ENCODE measurements around the gene NASP. TPM values are rescaled to one million over a fixed set of nuclear protein-coding genes. Genes with fewer than 3 reads are reported as not detected.

The NASP gene
- total RNA-seq, 1 experiment from 2014 or later = 437 TPM

DNA sequence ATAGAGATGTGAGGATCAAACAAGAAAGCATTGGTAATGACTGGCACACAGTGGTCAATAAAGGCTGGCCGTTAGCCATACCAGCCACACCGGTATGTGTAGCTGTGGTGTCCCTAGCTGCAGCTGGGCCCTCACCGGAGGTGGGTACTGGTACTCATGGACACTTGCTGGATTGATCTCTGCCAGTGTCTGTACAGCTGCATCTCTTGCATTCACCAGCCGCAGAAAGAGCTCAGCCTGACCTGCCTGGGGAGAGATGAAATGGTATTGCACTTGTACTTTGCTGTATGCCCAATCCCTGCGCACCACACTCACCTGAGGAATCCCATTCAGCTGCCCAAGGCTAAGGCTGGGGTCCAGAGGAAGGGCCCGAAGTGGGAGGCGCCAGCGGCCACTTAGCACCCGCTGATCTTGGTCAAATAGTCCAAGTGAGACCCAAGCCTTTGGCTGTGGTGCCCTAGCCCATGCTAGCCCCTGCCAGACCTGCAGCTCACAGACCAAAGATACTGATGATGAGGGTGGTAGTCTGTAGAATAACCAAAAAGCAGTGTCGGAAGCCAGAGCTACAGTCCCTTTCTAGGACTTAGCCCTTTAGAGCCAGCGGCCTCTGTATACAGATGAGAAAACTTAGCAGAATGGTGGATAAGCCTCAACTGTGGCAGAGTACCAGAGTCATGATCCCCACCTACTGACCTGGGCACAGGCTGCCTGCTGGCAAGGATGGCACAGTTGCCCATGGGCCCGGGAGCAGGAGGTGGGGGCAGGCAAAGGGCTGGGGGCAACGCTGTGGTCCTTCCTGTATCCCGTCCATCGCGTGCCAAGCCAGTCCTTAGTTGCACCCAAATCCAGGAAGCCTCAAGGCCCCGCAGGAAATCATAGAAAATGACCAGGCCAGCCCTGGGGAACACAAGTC lies 37.0 kb downstream of the NASP start:
- Histone ChIP-seq H3K9me3 (replicated peaks) (no peaks in the 10 kb centered on the region), H3K36me3 (peaks cover 45% of the 10 kb centered on the region), H3K27ac (no peak overlapping the region), H3K27me3 (no peaks in the 10 kb centered on the region), H3K4me1 (no peaks in the 10 kb centered on the region), H3K4me3 (no peak overlapping the region)
- peak in 1 of 2 experiments; percentile 24 for DNase-seq

DNA sequence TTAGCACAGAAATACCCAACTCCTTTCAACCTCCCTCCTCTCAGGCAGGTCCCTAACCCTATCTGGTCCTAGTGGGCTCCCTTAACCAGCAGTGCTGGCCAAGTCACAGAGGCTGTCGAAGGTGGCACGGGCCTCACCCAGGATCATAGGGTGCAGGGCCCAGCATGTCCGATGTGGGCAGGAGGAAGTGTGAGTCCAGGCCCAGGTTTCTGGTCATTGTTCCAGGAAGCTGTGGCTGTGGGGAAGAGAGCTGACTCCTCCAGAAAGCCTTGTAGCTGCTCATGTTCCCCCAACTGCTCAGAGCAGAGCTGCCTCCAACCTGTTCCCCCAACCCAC lies 37.6 kb downstream of the NASP start:
- no peaks in the 10 kb centered on the region for H3K4me1 ChIP-seq
- H3K36me3 ChIP-seq = peaks cover 42% of the 10 kb centered on the region
- no peak overlapping the region for H3K4me3 ChIP-seq
- H3K9me3 ChIP-seq (replicated peaks) = no peaks in the 10 kb centered on the region
- H3K27ac ChIP-seq = no peak overlapping the region
- H3K27me3 ChIP-seq = no peaks in the 10 kb centered on the region
- DNase-seq = no peak

DNA sequence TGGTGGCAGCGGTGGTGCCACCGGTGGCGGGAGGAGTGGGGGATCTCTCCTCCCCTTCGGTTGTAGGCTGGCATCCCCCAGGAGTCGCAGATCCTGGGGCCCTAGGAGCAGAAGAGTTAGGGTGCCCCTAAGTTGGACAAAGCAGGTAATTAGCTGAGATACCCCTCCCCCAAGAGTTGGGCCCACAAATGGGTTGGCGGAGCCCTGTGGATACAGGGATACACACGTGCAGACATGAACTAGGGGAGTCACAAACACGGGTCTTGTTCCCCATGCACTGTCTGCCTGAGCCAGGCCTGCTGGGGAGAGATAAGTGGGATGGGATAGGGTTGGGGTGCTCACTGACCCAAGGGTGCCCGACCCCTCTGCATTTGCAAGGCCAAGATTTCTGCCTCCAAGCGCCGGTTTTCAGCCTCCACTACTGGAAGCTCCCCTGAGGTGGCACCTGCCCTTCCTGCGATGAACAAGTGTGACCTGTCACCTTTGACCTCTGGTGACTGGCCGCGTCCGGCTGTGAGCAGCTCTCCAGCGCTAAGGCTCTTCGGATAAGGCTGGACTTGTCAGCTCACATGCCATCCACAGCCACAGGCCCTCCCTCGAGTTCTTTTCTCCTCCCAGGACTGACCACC lies 38.2 kb downstream of the NASP start:
- Histone ChIP-seq H3K27me3 (no peaks in the 10 kb centered on the region), H3K9me3 (replicated peaks) (no peaks in the 10 kb centered on the region), H3K4me3 (no peak overlapping the region), H3K27ac (no peak overlapping the region), H3K36me3 (peaks cover 40% of the 10 kb centered on the region), H3K4me1 (no peaks in the 10 kb centered on the region)
- DNase-seq = no peak

DNA sequence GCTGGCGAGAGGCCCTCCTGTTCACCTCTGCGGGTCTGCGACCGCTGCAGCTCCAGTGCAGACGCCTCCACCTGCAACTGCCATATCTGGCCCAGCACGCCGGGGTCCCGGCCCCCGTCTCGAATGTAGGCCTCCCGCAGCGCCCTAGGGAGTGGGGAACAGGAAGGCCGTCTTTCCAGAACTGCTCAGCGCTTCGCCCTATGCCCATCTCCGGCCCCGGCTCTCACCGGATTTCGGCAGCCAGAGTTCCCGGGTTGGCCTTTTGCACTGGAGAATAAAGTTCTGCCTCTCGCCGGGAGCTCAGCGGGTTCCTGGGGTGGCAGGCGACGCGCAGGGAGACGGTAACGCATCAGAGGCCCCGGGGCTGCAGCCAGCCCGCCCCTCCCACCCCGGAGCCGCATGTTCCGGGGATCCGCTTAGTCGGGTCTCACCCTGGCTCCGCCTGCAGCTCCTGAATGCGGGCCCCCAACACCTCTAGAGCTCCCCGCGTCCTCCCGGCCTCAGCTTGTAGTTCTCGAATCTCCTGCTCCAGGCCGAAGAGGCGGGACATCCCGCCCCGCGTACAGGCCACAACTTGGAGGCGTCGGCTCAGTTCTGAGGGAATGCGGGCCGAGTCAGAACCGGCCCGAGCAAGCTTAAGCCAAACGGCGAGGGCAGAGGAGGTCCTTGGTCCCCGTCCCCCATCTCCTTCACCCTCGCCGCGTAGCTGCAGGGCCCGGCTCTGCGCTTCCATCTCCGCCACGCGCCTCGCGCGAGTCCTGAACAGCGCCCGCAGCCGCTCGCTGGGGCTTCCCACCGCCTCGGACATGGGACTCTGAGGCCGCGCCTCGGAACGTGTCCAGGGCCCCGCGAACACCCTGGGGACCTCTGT lies 38.9 kb downstream of the NASP start:
- no peak overlapping the region for H3K27ac ChIP-seq
- H3K36me3 ChIP-seq = peaks cover 39% of the 10 kb centered on the region
- H3K4me3 ChIP-seq = no peak overlapping the region
- no peaks in the 10 kb centered on the region for H3K9me3 ChIP-seq (replicated peaks)
- H3K4me1 ChIP-seq = no peaks in the 10 kb centered on the region
- no peaks in the 10 kb centered on the region for H3K27me3 ChIP-seq
- no peak for DNase-seq

DNA sequence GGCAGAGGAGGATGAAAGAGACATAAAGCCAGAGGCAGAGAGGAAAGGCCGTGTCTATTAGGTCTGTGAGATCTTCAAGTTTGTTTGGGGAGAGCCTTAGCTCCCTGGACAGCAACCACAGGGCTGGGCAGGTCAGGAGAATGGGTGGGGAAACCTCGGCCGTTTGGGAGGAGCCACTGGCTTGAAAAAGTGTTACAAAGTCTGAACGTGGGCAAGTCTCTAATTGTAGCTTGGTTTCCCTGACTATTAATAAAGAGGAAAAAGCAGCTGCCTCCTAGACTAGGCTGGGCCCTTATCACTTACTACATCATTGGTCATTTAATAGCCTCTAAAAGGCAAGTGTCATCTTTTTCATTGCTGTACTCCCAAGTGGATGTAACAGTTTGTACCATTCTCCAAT lies 40.1 kb downstream of the NASP start, which contains the start of gene CCDC17:
Gene CCDC17, minus strand, starts transcription at position 83 of the 400 bp plus-strand sequence. CDS start 145 bp downstream, outside the sequence.
- no peaks in the 10 kb centered on the region for H3K4me1 ChIP-seq
- no peaks in the 10 kb centered on the region for H3K27me3 ChIP-seq
- H3K36me3 ChIP-seq = peaks cover 41% of the 10 kb centered on the region
- DNase-seq = no peak
- no peak within 1 kb of the TSS for H3K27ac ChIP-seq
- no peak within 1 kb of the TSS for H3K4me3 ChIP-seq
- no peaks in the 10 kb centered on the region for H3K9me3 ChIP-seq (replicated peaks)

DNA sequence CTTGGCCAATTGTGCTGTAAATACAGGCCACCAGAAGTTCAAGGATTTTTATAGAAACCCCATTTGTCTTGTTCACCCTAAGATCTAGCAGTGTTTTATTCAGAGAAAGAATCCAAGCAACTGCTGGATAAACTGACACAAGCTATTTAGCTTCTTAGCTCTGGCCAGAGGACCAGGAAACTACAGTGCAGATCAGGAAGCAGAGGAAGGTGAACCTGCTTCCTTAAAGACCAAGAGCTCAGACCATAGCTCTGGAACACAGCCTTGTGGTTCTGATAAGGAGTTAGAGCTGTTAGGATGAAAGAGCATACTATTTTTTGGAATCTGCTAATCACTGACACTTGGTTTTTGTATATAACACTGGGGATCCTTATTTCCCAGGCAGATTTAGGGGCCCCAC lies 45.2 kb downstream of the NASP start:
- no peaks in the 10 kb centered on the region for H3K27me3 ChIP-seq
- DNase-seq = no peak
- no peaks in the 10 kb centered on the region for H3K4me1 ChIP-seq
- peaks cover 80% of the 10 kb centered on the region for H3K36me3 ChIP-seq
- H3K9me3 ChIP-seq (replicated peaks) = no peaks in the 10 kb centered on the region
- H3K27ac ChIP-seq = no peak overlapping the region
- no peak overlapping the region for H3K4me3 ChIP-seq

DNA sequence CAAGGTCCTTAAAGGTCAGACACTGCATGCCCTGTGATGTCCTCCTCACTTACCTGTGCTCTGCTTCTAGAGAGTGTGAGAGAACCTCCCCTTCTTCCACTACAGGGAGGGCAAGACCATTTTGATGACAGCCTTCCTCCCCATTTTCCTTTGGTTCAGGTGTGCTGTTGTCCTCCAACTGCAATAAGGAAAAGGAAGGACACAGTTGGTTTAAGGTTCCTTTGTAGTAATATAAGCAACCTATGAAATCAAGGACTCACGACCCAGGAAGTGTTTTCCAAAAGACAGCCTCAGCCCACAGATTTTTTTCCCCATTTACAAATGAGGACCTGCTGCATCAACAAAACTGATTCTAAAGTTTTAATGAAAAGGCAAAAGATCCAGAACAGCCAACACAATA lies 46.6 kb downstream of the NASP start:
- H3K27me3 ChIP-seq = no peaks in the 10 kb centered on the region
- no peak overlapping the region for H3K27ac ChIP-seq
- DNase-seq = no peak
- H3K9me3 ChIP-seq (replicated peaks) = no peaks in the 10 kb centered on the region
- no peak overlapping the region for H3K4me3 ChIP-seq
- no peaks in the 10 kb centered on the region for H3K4me1 ChIP-seq
- H3K36me3 ChIP-seq = peaks cover 92% of the 10 kb centered on the region

DNA sequence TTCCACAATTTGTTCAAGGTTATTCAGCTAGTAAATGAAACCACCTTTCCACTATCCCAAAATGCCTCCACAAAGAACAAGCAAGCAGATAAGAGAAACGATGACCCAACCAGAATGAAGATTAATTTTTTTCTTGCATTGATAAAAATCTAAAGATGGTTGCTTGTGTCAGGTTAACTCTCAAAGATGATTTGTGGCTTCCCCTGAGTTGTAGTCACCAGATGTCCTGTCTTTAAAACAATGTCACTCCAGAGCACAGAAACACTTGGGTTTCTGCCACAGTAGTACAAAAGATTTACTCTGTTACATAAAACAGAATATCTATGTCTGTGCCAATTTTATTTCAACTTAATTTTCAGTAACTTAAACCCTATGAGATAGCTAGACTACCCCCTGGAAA lies 51.4 kb downstream of the NASP start:
- Histone ChIP-seq H3K36me3 (peaks cover 98% of the 10 kb centered on the region), H3K27ac (no peak overlapping the region), H3K4me1 (no peaks in the 10 kb centered on the region), H3K27me3 (no peaks in the 10 kb centered on the region), H3K9me3 (replicated peaks) (no peaks in the 10 kb centered on the region), H3K4me3 (no peak overlapping the region)
- DNase-seq = no peak

DNA sequence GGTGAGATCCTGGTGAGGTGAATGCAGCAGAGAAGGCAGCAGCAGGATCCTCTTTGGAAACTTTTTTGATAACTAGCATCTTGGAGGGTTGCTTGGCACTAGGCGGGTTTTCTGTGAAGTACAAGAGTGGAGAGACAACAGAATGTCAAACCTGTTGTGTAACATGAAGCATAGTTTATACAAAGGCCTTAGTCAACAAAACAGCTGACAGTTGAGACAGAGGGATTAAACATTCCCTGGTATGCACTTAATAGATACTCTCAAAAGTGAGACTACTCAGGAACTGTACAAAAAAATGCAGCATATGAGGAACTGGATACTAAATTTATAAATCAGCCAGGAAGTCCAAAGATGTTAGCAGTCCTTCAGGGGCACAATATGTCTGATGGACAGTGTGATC lies 56.5 kb downstream of the NASP start:
- no peaks in the 10 kb centered on the region for H3K27me3 ChIP-seq
- H3K4me3 ChIP-seq = no peak overlapping the region
- no peak for DNase-seq
- no peaks in the 10 kb centered on the region for H3K4me1 ChIP-seq
- H3K36me3 ChIP-seq = peaks cover 80% of the 10 kb centered on the region
- no peaks in the 10 kb centered on the region for H3K9me3 ChIP-seq (replicated peaks)
- no peak overlapping the region for H3K27ac ChIP-seq

DNA sequence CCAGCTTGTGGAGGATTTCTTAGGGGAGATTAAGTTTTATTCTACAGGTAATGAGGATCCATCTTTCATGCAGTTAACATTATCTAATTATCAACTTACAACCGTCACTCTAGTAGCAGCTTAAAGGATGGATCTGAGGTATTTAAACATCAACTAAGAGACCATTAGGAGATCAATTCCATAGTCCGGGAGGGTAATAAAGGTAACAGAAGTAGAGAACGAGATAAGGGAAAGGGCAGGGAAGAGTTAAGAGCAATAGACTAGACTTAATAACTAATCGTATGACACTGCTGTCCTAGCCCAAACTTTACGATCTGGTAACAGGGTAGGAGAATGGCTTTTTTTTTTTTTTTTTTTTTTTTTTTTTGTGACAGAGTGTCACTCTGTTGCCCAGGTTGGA lies 59.5 kb downstream of the NASP start:
- Histone ChIP-seq H3K4me3 (no peak overlapping the region), H3K27me3 (no peaks in the 10 kb centered on the region), H3K27ac (no peak overlapping the region), H3K4me1 (no peaks in the 10 kb centered on the region), H3K9me3 (replicated peaks) (no peaks in the 10 kb centered on the region), H3K36me3 (peaks cover 63% of the 10 kb centered on the region)
- no peak for DNase-seq

DNA sequence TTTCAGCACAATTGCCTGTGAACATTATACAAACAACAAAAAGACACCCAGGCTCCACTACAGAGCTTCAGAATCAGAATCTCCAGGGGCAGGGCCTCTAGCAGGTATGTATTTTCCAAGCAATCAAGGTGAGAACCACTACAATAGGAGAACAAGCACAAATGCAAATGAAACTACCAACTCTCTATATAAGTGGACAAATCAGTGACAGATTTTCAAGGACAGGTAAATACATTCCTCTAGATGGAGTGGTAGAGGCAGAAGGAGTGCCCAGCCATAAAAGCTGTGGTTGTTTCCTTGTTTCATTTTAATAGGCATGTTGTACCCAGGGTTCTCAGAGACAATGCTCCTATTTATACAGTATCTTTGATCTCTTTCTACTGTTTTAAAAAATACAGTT lies 60.1 kb downstream of the NASP start:
- peaks cover 61% of the 10 kb centered on the region for H3K36me3 ChIP-seq
- DNase-seq = no peak
- no peaks in the 10 kb centered on the region for H3K27me3 ChIP-seq
- no peaks in the 10 kb centered on the region for H3K4me1 ChIP-seq
- H3K4me3 ChIP-seq = no peak overlapping the region
- no peak overlapping the region for H3K27ac ChIP-seq
- H3K9me3 ChIP-seq (replicated peaks) = no peaks in the 10 kb centered on the region

DNA sequence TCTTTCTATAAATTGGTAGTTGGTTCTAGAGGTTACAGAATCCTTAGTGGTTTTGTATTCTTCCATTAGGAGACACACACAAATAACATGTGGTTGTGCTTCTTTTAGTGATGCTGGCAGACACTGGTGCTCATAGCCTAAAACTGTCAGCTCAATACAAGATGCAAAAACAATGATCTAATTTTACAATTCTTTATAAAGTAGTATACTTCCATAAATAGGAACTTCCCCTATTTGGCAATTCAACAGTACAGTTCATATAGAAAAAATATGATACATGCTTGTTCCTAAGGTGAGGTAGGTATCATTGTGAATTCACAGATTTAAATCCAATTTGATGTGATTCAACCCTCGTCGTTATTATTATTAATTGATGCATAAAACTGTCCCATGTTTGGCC lies 60.8 kb downstream of the NASP start:
- Histone ChIP-seq H3K4me3 (no peak overlapping the region), H3K36me3 (peaks cover 59% of the 10 kb centered on the region), H3K27ac (no peak overlapping the region), H3K4me1 (no peaks in the 10 kb centered on the region), H3K9me3 (replicated peaks) (no peaks in the 10 kb centered on the region), H3K27me3 (no peaks in the 10 kb centered on the region)
- DNase-seq = no peak

DNA sequence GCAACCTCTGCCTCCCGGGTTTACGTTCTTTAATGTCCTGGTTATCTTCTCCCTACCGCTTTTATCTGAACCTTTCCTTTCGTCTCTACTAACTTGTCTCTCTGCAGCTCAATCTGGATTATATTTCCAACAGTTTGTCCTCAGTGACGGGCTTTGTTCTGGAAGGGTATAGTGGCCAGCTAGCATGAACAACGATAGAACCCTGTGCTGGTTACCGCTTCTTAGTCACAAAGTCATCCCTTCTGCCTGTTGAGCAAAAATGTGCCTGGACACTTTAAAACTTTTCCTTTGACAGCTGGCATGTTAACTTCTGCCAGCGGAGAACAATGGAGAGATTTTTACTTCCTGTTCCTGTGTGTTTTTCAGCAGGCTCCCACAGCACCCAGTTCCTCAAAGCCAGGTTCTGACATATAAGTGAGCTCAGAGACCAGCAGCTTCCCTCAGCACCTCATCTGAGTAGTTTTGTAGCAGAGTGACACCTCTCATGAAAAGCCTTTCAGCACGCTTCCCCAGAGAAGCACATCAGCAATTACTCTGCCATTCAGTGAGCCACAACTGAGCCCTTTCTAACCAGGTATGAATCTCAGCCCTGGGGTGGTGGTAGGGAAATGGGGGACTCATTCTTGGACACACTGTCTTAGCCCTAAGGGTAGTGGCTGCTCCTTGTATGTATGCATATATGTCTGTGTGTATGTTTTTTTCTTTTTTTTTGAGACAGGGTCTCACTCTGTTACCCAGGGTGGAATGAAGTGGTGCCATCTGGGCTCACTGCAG lies 63.6 kb downstream of the NASP start:
- Histone ChIP-seq H3K27ac (no peak overlapping the region), H3K4me1 (no peaks in the 10 kb centered on the region), H3K4me3 (no peak overlapping the region), H3K9me3 (replicated peaks) (no peaks in the 10 kb centered on the region), H3K36me3 (peaks cover 60% of the 10 kb centered on the region), H3K27me3 (no peaks in the 10 kb centered on the region)
- no peak for DNase-seq

DNA sequence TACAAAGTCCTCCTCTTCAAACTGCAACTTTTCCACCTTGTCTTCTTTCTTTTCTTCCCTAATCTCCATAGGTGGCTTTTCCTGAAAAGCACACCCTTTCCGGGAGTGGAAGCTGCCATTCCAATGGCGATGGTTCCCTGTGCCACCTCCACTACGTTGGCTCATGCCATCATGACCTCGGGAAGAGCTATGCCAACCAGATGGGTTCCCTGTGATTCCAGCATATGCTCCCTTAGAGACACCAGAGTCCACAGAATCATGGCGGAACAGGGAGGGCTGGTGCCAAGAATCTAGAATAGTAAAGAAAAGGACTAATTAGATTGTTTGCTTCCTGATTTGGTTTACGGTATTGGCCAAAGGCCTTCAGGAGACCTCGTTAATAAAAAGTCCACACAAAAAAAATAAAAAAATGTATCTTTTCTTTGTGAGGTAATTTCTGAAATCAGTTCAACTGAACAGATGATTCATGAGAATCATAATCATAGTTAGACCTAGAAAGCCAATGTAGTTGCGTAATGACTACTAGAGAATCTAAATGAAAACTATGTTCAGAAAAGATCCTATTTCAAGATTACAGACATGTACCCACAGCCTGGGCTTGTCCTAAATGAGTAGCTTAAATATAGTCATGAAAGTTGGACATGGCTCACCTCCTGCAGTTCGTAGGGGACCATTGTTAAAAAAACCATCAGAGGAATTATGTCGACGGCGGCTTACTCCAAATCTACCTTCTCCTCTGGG lies 70.9 kb downstream of the NASP start:
- no peak for DNase-seq
- Histone ChIP-seq H3K4me3 (no peak overlapping the region), H3K36me3 (peaks cover 92% of the 10 kb centered on the region), H3K27me3 (no peaks in the 10 kb centered on the region), H3K9me3 (replicated peaks) (no peaks in the 10 kb centered on the region), H3K4me1 (no peaks in the 10 kb centered on the region), H3K27ac (no peak overlapping the region)
